Gastroesophageal sphincter (tissue), 3 donors: ENCODE measurements around the gene TTC8.

Source experiments
- EP300 ChIP-seq: sonication (generic); formaldehyde crosslinking; IDR thresholded peaks from one replicate; pipeline ENCODE4 v1.6.1; 2017; ENCODE audit warnings: antibody characterized with exemption, mild to moderate bottlenecking
- POLR2A ChIP-seq, 2 donors: fragments of 450-650 bp; IDR thresholded peaks; one replicate each; pipeline ENCODE4 v1.6.1; 2017; ENCODE audit warnings: antibody characterized with exemption in 2 of 2, mild to moderate bottlenecking in 2 of 2, moderate library complexity in 1 of 2
- POLR2AphosphoS5 ChIP-seq: sonication (generic); formaldehyde crosslinking; IDR thresholded peaks from one replicate; pipeline ENCODE4 v1.6.1; 2017; ENCODE audit warnings: antibody characterized with exemption
- TF ChIP-seq, protein P1 (sequence below), 4 experiments: fragments of 200-600 bp in 2 of 4; fragments of 450-650 bp in 2 of 4; sonication (generic) in 1 of 4; IDR thresholded peaks; one replicate each; pipeline ENCODE4 v1.5.1; 2017 to 2019; ENCODE audit warnings: antibody characterized with exemption in 4 of 4, mild to moderate bottlenecking in 2 of 4, moderate library complexity in 2 of 4

DNA sequence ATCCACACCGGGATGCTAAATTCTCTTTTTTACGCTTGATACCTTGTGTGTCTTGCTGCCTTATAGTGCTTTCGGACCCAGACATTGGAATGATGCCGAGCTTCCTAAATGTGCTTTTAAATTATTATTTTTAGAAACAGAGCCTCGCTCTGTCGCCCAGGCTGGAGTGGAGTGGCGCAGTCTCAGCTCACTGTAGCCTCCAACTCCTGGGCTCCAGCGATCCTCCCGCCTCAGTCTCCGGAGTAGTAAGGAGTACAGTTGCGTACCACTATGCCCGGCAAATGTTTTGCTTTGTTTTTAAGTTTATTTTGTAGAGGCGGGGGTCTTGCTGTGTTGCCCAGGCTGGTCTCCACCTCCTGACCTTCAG is 31.2 kb upstream of the TTC8 start:
- TF ChIP-seq, protein P1, sequence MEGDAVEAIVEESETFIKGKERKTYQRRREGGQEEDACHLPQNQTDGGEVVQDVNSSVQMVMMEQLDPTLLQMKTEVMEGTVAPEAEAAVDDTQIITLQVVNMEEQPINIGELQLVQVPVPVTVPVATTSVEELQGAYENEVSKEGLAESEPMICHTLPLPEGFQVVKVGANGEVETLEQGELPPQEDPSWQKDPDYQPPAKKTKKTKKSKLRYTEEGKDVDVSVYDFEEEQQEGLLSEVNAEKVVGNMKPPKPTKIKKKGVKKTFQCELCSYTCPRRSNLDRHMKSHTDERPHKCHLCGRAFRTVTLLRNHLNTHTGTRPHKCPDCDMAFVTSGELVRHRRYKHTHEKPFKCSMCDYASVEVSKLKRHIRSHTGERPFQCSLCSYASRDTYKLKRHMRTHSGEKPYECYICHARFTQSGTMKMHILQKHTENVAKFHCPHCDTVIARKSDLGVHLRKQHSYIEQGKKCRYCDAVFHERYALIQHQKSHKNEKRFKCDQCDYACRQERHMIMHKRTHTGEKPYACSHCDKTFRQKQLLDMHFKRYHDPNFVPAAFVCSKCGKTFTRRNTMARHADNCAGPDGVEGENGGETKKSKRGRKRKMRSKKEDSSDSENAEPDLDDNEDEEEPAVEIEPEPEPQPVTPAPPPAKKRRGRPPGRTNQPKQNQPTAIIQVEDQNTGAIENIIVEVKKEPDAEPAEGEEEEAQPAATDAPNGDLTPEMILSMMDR (IDR thresholded peaks at IDR 0.05): no peak
- no peak for TF ChIP-seq POLR2A (IDR thresholded peaks at IDR 0.05)
- no peak for TF ChIP-seq EP300
- no peak for TF ChIP-seq POLR2AphosphoS5
